ENCODE results near the gene GAS2L1. TPM values are rescaled to one million over a fixed set of nuclear protein-coding genes. Genes with fewer than 3 reads are reported as not detected.

Gene GAS2L1
- total RNA-seq, 1 experiment from 2014 or later = 29.4 TPM

DNA sequence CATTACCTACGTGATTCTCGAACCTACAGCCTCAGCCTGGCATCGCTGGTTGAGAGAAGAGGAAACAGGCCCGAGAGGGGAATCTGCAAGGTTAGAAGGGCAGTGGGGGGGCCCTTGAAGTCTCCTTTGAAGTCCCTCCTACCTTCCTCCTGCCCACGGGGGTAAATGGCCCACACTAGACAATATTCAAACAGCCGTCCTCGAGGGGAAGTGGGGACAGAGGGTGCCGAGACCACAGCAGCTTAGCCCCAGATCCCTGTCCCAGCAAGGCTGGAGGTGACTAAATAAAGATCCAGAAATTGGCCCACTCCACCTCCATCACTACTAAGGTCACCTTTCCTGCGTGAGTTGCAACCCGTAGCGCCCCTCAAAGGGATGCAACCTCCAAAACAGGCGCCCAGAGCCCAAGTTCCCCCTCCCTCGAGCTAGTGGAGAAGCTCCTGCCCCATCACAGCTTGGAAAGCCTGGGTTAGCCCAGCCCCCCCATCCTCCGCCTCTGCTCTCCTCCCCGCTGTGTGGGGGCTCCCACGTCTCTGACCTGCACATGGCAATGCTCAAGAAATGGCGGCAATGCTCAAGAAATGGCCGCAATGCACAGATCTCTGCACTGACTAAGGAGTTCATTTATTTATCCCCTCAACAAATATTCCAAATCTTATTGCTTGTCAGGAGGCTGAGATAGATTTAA is 9.8 kb downstream of the GAS2L1 start:
- Histone ChIP-seq H4K20me1 (ENCODE audit: insufficient read depth) (no peaks in the 10 kb centered on the region), H3K4me3 (replicated peaks in 1 of 2; ENCODE audit: low read depth in 1 of 2, low read length in 2 of 2) (no peak overlapping the region), H3K27me3 (ENCODE audit: insufficient read depth, low read length) (no peaks in the 10 kb centered on the region), H2AFZ (ENCODE audit: low read depth, low read length, poor library complexity, severe bottlenecking) (no peak overlapping the region), H3K9me2 (ENCODE audit: insufficient read depth) (no peaks in the 10 kb centered on the region), H3K27ac (ENCODE audit: low read depth, low read length) (no peak overlapping the region), H3K4me2 (ENCODE audit: low read length) (no peak overlapping the region), H3K4me1 (ENCODE audit: control insufficient read depth in 1 of 2, insufficient read depth in 2 of 2, low read length in 2 of 2) (peaks cover 0 to 15% of the 10 kb centered on the region in 2 experiments; a peak in 3 of 4 replicates), H3K9me3 (ENCODE audit: control insufficient read depth in 1 of 2, insufficient read depth in 1 of 2, low read depth in 1 of 2, low read length in 2 of 2) (no peaks in the 10 kb centered on the region), H3K79me2 (ENCODE audit: insufficient read depth, low read length) (no peaks in the 10 kb centered on the region), H3K36me3 (ENCODE audit: control insufficient read depth in 1 of 2, insufficient read depth in 2 of 2, low read length in 2 of 2) (no peaks in the 10 kb centered on the region), H3K9ac (ENCODE audit: low read length) (no peak overlapping the region)
- ChIA-PET RAD21 (ENCODE audit: low non-redundant PET in 1 of 2, low total read pairs in 2 of 2, uncharacterized antibody in 2 of 2, unreplicated experiment in 2 of 2) (no interaction called here), CTCF (no interaction called here), POLR2A (no interaction called here)
- intact Hi-C loops (cut with micrococcal nuclease) = no loop called here
- TF ChIP-seq POLR2A (IDR thresholded peaks at IDR 0.05; ENCODE audit: borderline replicate concordance, extremely low read depth, insufficient read depth, insufficient read length) = no peak
- no peak for TF ChIP-seq SRF (IDR thresholded peaks at IDR 0.05; ENCODE audit: low read depth)
- TF ChIP-seq YY1 (IDR thresholded peaks at IDR 0.05; ENCODE audit: extremely low read depth, insufficient replicate concordance, low read depth, low read length) = no peak
- TF ChIP-seq, protein P1, sequence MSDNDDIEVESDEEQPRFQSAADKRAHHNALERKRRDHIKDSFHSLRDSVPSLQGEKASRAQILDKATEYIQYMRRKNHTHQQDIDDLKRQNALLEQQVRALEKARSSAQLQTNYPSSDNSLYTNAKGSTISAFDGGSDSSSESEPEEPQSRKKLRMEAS (IDR thresholded peaks at IDR 0.05) = no peak
- TF ChIP-seq, protein P2, sequence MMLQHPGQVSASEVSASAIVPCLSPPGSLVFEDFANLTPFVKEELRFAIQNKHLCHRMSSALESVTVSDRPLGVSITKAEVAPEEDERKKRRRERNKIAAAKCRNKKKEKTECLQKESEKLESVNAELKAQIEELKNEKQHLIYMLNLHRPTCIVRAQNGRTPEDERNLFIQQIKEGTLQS (IDR thresholded peaks at IDR 0.05) = no peak
- TF ChIP-seq SP1 (IDR thresholded peaks at IDR 0.05; ENCODE audit: low read depth) = no peak
- ATAC-seq (no peak), DNase-seq (ENCODE audit: low read depth, low spot score) (no peak)
- BruUV-seq (replicated peaks) = no TSS peak

DNA sequence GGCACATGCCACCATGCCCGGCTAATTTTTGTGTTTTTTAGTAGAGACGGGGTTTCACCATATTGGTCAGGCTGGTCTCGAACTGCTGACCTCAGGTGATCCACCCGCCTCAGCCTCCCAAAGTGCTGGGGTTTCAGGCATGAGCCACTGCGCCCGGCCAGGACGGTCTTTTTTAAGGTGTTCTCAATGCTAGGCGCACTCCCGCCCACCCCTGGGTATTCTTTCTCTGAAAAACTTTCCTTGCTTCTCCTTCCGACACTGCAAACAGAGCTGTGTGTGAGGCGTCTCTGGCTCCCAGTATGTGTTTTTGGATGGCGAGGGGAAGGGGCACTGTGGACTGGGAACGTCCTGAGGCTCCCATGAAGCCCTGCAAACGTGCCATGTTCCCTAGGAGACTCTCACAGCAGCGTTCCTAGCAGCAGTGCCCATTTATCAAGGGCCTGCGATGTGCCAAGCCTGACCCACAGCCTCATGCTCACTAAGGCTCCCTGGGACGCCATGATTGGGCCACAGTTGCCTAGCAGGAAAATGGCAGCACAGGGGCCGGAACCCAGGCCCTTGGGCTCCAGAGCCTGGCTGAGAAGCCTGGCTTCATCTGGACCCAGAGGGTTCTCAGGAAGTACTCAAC is 11.5 kb downstream of the GAS2L1 start:
- no peaks in the 10 kb centered on the region for H3K36me3 ChIP-seq (ENCODE audit: control insufficient read depth in 1 of 2, insufficient read depth in 2 of 2, low read length in 2 of 2)
- no peak overlapping the region for H3K9ac ChIP-seq (ENCODE audit: low read length)
- ChIA-PET CTCF (no interaction called here), RAD21 (ENCODE audit: low non-redundant PET in 1 of 2, low total read pairs in 2 of 2, uncharacterized antibody in 2 of 2, unreplicated experiment in 2 of 2) (no interaction called here), POLR2A (no interaction called here)
- H3K27me3 ChIP-seq (ENCODE audit: insufficient read depth, low read length) = no peaks in the 10 kb centered on the region
- H3K9me2 ChIP-seq (ENCODE audit: insufficient read depth) = no peaks in the 10 kb centered on the region
- intact Hi-C loops (cut with micrococcal nuclease) = no loop called here
- peaks cover 0 to 9% of the 10 kb centered on the region in 2 experiments; a peak in 3 of 4 replicates for H3K4me1 ChIP-seq (ENCODE audit: control insufficient read depth in 1 of 2, insufficient read depth in 2 of 2, low read length in 2 of 2)
- no peak overlapping the region for H2AFZ ChIP-seq (ENCODE audit: low read depth, low read length, poor library complexity, severe bottlenecking)
- no peaks in the 10 kb centered on the region for H4K20me1 ChIP-seq (ENCODE audit: insufficient read depth)
- no peak overlapping the region for H3K4me2 ChIP-seq (ENCODE audit: low read length)
- no peaks in the 10 kb centered on the region for H3K79me2 ChIP-seq (ENCODE audit: insufficient read depth, low read length)
- no peaks in the 10 kb centered on the region for H3K9me3 ChIP-seq (ENCODE audit: control insufficient read depth in 1 of 2, insufficient read depth in 1 of 2, low read depth in 1 of 2, low read length in 2 of 2)
- BruUV-seq (replicated peaks) = no TSS peak
- no peak overlapping the region for H3K4me3 ChIP-seq (replicated peaks in 1 of 2; ENCODE audit: low read depth in 1 of 2, low read length in 2 of 2)
- no peak for ATAC-seq
- no peak for DNase-seq (ENCODE audit: low read depth, low spot score)
- no peak overlapping the region for H3K27ac ChIP-seq (ENCODE audit: low read depth, low read length)
- TF ChIP-seq RAD21 (IDR thresholded peaks at IDR 0.05; ENCODE audit: low read depth) (no peak), JUND (IDR thresholded peaks at IDR 0.05) (no peak), ELF1 (IDR thresholded peaks at IDR 0.05; ENCODE audit: borderline replicate concordance, low read depth) (no peak), CEBPB (IDR thresholded peaks at IDR 0.05; ENCODE audit: low read depth) (no peak), CBX3 (IDR thresholded peaks at IDR 0.05; ENCODE audit: low read depth) (no peak), EGR1 (IDR thresholded peaks at IDR 0.05; ENCODE audit: low read depth) (no peak), ZNF274 (IDR thresholded peaks at IDR 0.05; ENCODE audit: low read depth, low read length) (no peak), SP1 (IDR thresholded peaks at IDR 0.05; ENCODE audit: low read depth) (no peak), EZH2phosphoT487 (IDR thresholded peaks at IDR 0.05; ENCODE audit: borderline replicate concordance) (no peak), SRF (IDR thresholded peaks at IDR 0.05; ENCODE audit: low read depth) (no peak), SIN3A (IDR thresholded peaks at IDR 0.05; ENCODE audit: low read depth) (no peak), EZH2 (IDR thresholded peaks at IDR 0.05) (no peak), YY1 (IDR thresholded peaks at IDR 0.05; ENCODE audit: extremely low read depth, insufficient replicate concordance, low read depth, low read length) (no peak)
- TF ChIP-seq, protein P1 (IDR thresholded peaks at IDR 0.05) = no peak
- TF ChIP-seq, protein P3, sequence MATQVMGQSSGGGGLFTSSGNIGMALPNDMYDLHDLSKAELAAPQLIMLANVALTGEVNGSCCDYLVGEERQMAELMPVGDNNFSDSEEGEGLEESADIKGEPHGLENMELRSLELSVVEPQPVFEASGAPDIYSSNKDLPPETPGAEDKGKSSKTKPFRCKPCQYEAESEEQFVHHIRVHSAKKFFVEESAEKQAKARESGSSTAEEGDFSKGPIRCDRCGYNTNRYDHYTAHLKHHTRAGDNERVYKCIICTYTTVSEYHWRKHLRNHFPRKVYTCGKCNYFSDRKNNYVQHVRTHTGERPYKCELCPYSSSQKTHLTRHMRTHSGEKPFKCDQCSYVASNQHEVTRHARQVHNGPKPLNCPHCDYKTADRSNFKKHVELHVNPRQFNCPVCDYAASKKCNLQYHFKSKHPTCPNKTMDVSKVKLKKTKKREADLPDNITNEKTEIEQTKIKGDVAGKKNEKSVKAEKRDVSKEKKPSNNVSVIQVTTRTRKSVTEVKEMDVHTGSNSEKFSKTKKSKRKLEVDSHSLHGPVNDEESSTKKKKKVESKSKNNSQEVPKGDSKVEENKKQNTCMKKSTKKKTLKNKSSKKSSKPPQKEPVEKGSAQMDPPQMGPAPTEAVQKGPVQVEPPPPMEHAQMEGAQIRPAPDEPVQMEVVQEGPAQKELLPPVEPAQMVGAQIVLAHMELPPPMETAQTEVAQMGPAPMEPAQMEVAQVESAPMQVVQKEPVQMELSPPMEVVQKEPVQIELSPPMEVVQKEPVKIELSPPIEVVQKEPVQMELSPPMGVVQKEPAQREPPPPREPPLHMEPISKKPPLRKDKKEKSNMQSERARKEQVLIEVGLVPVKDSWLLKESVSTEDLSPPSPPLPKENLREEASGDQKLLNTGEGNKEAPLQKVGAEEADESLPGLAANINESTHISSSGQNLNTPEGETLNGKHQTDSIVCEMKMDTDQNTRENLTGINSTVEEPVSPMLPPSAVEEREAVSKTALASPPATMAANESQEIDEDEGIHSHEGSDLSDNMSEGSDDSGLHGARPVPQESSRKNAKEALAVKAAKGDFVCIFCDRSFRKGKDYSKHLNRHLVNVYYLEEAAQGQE (IDR thresholded peaks at IDR 0.05; ENCODE audit: low read depth) = no peak
